ENCODE results near the gene PSG5.
"Not testable (repeated sequence)": the region's sequence is repeated elsewhere in the genome, so short reads cannot be mapped to it uniquely, and the experiment has no call there.

The PSG5 gene

DNA sequence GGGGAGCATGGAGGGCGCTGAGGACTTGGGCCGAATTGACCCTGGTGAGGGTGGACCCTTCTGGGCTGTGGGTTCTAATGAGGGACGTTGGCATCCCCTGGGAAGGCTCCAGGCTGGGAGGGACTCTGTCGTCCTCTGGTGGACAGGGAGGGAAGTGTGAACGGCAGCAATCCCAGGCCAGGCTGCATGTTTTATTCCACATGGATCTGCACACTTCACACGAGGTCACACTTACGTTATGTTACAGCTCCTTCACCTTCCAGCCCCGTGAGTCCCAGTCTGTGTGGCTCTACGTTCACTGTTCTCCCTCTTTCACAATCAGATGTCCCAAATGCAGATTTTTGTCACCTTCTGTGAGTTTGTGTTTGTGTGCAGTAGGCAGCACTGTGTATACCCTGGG, 1.8 kb upstream of the PSG5 start:
- not testable (repeated sequence) for DNase-seq (ENCODE audit: low read depth in 2 of 2)

DNA sequence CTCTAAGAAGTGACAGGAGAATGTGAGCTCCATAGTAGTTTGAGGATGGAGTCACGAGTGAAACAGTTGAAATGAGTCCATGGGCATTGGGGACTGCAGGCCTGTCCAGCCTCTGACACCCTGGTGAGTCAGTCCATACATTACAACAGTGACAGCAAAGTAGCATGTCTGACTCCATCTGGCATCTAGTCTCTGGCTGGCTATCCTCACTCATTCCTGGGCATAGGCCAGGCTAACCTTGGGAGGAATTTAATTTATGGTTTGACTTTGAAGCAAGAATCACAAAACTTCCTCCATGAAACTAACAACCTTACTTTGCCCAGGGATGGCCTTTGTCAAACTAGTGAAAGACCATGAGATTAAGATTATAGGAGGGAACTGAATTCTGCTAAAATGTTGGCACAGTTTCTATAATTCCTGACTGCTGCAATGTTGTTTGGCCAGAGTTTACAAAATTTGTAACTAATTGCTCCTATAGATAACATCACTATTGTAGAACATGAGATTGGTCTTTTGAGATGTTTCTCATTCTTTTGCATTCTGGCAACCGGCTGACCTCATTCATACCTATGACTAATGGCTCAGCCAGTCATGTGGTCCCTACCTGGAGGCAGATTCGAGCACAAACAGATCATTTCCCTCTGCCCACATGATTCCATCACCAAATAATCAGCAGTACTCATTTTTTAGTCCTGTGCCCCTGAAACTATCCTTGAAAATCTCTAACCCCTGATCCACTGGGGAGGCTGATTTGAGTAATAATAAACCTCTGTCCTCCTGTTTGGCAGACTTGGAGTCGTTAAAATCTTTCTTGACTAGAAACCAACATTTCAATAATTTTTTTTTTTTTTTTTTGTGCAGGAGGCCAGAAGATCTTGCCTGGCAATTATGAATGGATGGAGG, 4.2 kb downstream of the PSG5 start:
- DNase-seq (ENCODE audit: low read depth in 2 of 2), result not testable (repeated sequence)

DNA sequence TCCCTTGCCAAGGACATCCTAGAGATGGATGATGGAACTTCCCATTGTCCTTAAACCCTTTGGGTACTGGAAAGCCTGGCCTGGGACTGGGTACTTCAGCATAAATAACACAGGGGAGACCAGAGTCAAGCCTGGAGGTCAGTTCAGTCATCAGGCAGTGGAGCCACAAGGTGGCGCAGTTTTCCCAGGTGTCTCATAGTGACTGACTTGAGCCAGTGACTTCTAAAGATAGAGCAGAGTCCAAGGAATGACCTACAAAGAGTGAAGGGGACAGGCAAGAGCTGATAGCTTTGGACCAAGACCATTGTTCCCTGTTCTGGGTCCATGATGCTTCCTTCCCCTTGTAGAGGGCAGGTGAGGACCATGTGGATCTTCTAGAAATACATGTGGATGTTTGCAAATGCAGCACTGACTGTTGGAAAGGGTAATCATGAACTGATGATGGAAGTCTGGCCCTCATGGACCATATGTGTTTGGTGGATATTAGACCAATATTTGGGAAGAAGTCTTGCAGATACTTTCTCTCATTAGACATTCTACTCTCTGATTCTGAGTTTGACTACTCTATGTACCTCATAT, 6.7 kb downstream of the PSG5 start:
- DNase-seq (ENCODE audit: low read depth in 2 of 2), result not testable (repeated sequence)

DNA sequence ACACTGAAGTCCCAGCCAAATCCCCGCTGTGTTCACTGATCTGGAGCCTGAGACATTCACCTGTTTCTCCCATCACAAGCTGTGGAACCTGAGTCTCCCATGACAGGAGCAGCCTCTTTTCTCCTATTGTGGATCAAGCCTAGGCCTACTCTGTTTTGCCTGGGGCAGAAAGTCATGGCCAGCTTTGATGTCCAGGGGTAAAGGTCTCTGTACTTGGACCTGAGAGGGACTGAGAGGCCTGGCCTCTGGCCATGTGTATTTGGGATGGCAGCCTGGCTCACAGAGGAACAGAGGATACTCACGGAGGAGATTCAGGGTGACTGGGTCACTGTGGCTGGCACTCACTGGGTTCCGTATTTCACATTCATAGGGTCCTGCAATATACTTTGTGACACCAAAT, 7.8 kb downstream of the PSG5 start:
- not testable (repeated sequence) for DNase-seq (ENCODE audit: low read depth in 2 of 2)

DNA sequence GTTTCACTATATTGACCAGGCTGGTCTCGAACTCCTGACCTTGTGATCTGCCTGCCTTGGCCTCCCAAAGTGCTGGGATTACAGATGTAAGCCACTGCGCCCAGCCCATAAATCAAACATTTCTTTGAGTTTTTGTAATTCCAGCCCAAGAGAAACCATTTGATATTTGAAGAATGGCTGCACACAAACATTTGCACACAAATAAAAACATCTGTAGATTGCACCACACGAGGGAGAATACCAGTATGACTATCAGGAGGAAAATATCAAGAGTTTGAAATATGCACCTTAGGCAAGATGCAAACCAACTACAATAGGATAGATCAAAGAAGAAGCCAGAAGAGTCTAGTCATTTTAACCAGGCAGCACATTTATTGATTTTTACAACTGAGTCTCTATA, 20.4 kb downstream of the PSG5 start:
- not testable (repeated sequence) for DNase-seq (ENCODE audit: low read depth in 2 of 2)

DNA sequence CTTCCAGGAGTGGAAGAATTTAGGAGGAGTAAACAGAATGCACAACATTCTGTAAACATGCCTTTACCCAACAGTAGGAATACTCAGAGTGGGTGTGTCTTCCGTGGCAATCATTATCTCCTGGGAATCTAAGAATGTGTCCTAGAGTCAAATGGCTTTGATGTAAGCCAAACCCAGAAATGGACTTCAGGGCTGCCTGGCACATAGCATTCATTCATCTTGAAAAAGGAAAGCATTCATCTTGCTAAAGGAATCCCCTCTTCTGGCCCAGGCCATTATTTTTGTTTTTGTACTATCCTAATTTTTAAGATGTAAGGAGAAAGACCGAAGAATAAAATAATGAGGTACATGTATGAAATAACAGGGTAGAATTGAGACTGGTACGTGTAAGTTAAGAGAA, 23.2 kb downstream of the PSG5 start:
- DNase-seq (ENCODE audit: low read depth in 2 of 2), result not testable (repeated sequence)

DNA sequence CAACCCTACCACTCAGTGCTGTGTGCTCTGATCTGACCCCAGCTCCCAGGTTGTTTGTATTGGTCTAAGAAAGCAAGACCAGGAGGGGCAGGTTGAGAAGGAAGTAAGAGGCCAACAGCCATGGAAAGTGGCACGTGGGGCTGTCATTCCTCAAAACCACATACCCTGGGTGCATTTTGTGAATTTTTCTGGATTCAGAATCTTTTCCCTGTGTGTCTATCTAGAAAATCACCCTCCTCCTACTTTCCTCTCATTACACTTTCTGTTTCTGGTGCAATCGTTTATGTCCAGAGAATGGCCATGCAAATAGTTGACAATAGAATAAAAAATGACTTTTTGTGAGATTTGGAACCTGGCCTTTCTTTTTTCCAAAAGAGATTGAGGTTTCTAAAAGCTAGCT, 24.1 kb downstream of the PSG5 start:
- not testable (repeated sequence) for DNase-seq (ENCODE audit: low read depth in 2 of 2)

DNA sequence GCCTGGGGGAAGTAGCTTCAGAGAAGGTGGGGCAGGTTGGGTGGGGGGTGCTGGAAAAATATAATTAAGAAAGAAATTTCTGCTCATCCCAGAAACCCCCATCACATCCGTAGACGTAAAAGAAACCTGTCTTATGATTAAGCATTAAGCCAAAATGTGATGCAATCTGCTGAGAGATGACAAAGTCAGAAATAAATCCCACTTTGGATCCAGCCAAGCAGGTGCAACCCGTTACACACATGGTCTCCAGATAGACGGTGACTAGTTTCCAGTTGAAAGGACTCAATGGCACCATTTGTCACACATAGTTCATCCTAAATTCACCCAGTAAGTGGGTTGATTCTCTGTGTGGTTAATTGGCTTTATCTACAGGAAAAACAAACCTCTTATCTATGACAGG, 34.1 kb downstream of the PSG5 start:
- no peak for DNase-seq (ENCODE audit: low read depth in 2 of 2)

DNA sequence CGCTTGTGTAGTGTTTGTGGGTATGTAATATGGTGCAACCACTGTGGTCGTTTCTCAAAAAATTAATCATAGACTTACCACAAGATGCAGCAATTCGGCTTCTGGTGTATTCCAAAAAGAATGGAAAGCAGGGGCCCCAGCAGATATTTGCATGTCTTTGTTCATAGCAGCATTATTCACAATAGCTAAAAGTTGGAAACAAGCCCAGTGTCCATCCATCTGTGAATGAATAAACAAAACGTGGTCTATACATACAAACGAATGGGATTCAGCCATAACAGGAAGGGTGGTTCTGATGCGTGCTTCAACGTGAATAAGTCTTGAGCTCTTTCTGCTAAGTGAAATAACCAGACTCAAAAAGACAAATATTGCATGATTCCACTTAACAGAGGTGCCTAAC, 36.5 kb downstream of the PSG5 start:
- not testable (repeated sequence) for DNase-seq (ENCODE audit: low read depth in 2 of 2)

DNA sequence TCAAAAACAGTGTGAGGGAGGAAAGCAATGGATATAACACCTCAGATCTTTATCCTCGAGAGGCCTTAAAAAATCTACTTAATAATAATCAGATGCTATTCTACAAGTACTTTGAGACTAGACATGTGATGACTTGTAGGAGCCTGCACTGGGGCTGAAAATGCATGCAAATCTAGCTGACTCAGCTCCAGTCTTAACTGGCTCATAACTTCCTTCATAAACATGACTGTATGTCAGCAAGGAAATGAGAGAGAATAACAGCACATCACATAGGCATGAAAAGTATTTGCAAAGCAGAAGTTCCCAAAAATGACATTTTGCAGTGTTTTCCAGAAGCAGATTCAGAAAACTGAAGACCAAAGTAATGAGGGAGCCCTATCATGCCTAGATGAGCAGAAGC, 38.1 kb downstream of the PSG5 start:
- DNase-seq (ENCODE audit: low read depth in 2 of 2), result no peak

DNA sequence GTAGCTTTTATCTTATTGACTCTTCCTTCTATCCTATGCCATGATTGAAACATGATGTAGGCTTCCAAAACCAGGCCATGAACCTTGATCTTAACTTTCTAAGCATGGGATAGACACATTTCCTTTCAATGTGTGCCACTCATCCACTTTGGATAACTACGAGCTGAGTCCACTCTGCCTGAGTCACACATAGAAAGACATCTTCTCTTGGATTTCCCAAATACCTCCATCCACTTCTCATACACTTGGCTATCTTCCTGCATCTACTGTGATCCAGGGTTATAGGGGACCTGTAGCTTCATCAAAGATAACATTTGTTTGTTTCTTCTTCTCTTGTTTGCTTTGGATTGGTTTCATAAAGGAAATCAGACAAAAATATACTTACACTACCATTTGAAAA, 44.6 kb downstream of the PSG5 start:
- DNase-seq (ENCODE audit: low read depth in 2 of 2), result not testable (repeated sequence)

DNA sequence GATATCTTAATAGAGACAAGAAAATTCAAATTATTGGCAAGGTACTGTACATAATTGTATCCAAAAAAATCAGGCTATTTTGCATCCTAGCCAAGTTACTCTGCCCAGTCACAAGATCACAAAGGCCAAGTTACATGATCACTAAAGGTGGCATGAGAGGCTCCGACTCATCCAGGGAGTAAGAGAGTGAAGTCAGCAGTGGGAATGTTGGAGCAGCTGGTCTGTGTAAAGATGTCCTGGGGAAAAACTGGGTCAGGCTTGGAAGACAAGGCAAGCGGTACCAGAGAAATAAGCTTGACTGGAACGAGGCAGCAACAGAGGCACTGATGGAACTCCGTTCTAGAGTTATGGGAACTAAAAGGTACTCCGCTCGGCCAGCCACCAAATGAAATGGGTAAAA, 53.6 kb downstream of the PSG5 start:
- no peak for DNase-seq (ENCODE audit: low read depth in 2 of 2)

DNA sequence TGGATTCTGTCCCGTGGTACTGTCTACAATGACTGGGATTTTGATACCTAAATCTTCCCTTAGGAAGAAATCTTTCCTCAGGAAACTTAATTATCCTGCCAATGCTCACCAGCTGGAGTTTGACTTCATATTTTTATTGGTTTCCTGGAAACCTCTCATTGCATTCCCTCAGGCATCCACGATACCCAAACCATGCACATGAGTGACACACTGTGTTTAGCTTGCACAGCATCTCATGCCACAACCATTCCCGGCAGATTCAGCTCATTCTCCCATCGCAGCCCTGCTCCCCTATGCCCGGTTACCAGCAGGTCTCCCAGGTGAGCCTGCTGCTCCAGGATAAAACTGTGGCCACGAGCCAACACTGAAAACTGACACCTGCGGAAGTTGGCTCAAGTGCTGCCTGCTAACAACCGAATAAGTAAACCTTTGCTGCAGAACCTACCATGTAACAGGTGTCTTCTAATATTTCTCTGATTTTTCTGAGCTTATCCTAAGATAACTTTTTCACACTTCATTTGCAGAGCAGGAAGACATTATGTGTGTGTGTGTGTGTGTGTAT, 55.0 kb downstream of the PSG5 start:
- DNase-seq (ENCODE audit: low read depth in 2 of 2), result not testable (repeated sequence)

DNA sequence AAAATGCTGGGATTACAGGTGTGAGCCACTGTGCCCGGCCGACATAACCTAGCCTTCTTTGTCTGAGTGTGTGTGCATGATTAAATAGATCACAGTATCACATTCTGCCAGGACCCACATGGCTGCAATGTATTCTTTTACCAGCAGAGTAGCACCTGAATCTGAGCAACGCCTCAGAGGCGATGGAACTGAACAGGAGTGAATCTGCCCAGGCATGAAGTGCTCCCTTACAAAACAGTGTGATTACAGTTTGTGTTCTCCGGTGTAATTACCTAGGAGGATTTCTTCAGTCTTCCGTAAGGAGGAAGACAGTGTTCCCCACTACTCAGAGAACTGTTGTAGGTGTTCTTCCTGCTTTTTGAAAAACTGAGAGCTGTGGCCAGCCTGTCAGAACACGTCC, 57.1 kb downstream of the PSG5 start:
- DNase-seq (ENCODE audit: low read depth in 2 of 2), result not testable (repeated sequence)

DNA sequence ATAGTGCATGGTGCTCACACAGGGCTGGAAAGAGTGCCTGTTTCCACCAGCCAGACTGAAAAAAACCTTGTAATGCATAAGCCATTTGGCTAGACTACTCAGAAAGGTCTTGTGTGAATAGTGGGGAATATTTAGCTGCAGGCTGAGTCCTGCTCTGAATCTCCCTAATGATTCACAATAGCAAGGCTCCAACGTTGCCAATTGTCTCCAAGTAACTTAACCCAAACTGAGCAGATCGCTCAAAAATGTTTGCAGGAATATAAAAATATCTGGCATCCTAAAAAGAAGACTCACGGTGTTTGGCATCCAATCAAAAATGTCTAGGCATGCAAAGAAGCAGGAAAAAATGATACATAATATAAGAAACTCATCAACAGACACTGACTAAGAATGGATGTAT, 59.0 kb downstream of the PSG5 start:
- not testable (repeated sequence) for DNase-seq (ENCODE audit: low read depth in 2 of 2)

DNA sequence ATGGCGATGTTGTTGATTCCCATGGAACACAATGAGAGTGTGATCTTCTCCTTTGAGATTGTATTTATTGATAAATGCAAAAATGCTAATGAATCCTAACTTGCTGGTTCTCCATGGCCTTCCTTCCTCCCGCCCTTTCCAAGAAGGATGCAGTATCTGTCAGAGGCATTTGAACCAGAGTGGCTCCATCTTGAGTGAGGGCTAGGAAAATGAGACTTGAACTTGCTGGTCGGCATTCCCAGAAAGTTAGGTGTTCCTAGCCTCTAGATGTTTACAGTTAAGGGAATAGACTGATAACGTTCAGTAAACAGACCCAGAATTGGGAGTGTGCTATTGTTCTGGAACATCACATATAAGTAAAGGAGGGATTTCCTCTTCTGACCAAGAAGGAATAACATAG, 59.6 kb downstream of the PSG5 start:
- no peak for DNase-seq (ENCODE audit: low read depth in 2 of 2)

DNA sequence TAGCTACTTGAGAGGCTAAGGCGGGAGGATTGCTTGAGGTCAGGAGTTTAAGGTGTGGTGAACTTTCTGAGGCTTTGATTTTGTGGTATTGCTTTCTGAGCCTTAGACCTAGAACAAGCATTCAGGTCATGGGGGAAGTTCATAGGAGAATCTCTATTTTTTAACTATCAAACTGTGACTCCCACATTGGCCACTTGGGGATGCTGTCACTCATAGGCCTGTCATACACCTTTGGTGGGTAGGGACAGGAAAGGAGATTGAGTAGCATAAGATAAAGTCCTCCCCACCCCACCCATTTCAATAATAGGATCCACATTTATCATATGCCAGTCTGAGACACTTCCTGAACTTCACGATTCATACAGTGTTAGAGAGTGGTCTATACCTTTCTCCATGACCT, 62.0 kb downstream of the PSG5 start:
- DNase-seq (ENCODE audit: low read depth in 2 of 2), result no peak

DNA sequence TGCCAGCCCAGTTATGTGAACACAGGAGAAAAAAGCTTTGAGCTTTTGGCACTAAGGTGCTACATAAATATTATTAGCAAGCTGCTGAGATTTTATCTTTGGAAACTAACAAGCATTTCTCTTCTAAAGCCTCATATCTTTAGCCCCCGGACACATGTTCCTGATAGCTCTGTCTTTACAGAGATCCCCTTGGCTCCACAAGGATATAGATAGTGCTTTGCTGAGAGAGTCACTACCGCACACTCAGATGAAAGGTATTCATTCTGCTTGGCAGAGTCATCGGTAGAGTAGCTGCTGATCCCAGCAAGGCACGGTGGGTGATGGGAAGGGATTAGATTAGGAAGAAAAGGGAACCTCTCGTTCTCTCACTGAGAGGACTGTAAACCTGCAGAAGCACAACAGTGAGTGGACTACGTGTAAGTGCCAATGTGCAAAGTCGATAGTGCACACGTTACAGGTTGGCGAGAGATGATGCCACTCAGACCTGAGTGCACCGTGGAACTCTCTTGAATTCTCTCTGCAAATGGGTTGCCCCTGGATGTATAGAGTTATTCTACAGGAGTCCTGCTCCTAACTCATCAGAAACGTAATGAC, 65.8 kb downstream of the PSG5 start:
- not testable (repeated sequence) for DNase-seq (ENCODE audit: low read depth in 2 of 2)

DNA sequence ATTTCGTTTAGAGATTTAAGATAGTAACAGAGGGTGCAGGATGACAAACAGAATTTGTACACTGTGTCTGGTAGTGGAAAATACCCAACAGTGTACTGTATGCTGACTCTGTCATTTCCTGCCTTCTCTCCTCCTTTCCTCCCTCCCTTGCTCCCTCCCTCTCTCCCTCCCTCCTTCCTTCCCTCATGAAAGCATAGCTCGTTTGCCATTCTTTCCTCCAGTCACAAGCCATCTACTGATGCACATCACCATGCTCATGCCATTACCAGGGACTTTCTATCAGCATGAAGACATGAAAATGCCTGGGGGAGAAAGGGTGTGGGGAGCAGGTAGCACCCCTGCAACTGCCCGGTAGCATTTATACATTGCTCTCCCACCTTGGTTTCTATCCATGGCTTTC, 66.8 kb downstream of the PSG5 start:
- not testable (repeated sequence) for DNase-seq (ENCODE audit: low read depth in 2 of 2)
